ENCODE results near the gene C6orf15. TPM values are rescaled to one million over a fixed set of nuclear protein-coding genes. Genes with fewer than 3 reads are reported as not detected.

C6orf15 gene
- total RNA-seq, 1 experiment from 2014 or later, result not detected

- H3K9me3 ChIP-seq (ENCODE audit: low read length), result no peaks in the 10 kb centered on the region
- H2AFZ ChIP-seq (ENCODE audit: low read length), result no peak overlapping the region
- H3K27me3 ChIP-seq (ENCODE audit: low read length), result no peaks in the 10 kb centered on the region
- H3K27ac ChIP-seq (ENCODE audit: low read length), result no peak overlapping the region
- H3K4me3 ChIP-seq (ENCODE audit: low read length), result no peak overlapping the region
- no peak overlapping the region for H3K4me2 ChIP-seq (ENCODE audit: low read depth, low read length, poor library complexity, severe bottlenecking)
- H4K20me1 ChIP-seq (ENCODE audit: insufficient read depth, low read depth, low read length), result no peaks in the 10 kb centered on the region
- H3K36me3 ChIP-seq (ENCODE audit: insufficient read depth, low read length), result no peaks in the 10 kb centered on the region
- no peak for DNase-seq
- H3K9ac ChIP-seq (ENCODE audit: low read length), result no peak overlapping the region
- no peaks in the 10 kb centered on the region for H3K9me2 ChIP-seq (replicated peaks; ENCODE audit: insufficient read depth, low read length)
- H3K4me1 ChIP-seq (ENCODE audit: low read length), result no peaks in the 10 kb centered on the region
- no peaks in the 10 kb centered on the region for H3K79me2 ChIP-seq (ENCODE audit: low read length)
These were observed 4.4 kb upstream of the C6orf15 start for GRCh38 chr6:31116661-31117385.

- no peaks in the 10 kb centered on the region for H3K4me1 ChIP-seq (ENCODE audit: low read length)
- H3K4me3 ChIP-seq (ENCODE audit: low read length), result no peak overlapping the region
- no peak overlapping the region for H3K27ac ChIP-seq (ENCODE audit: low read length)
- DNase-seq, result no peak
- no peaks in the 10 kb centered on the region for H3K9me3 ChIP-seq (ENCODE audit: low read length)
- H4K20me1 ChIP-seq (ENCODE audit: insufficient read depth, low read depth, low read length), result no peaks in the 10 kb centered on the region
- H3K36me3 ChIP-seq (ENCODE audit: insufficient read depth, low read length), result no peaks in the 10 kb centered on the region
- no peaks in the 10 kb centered on the region for H3K9me2 ChIP-seq (replicated peaks; ENCODE audit: insufficient read depth, low read length)
- no peaks in the 10 kb centered on the region for H3K27me3 ChIP-seq (ENCODE audit: low read length)
- H3K4me2 ChIP-seq (ENCODE audit: low read depth, low read length, poor library complexity, severe bottlenecking), result no peak overlapping the region
- no peaks in the 10 kb centered on the region for H3K79me2 ChIP-seq (ENCODE audit: low read length)
- no peak overlapping the region for H3K9ac ChIP-seq (ENCODE audit: low read length)
- H2AFZ ChIP-seq (ENCODE audit: low read length), result no peak overlapping the region
These were observed 3.7 kb upstream of the C6orf15 start for GRCh38 chr6:31115941-31116560.

- Histone ChIP-seq H2AFZ (ENCODE audit: low read length) (no peak overlapping the region), H3K9me3 (ENCODE audit: low read length) (no peaks in the 10 kb centered on the region), H3K4me1 (ENCODE audit: low read length) (no peaks in the 10 kb centered on the region), H3K27me3 (ENCODE audit: low read length) (no peaks in the 10 kb centered on the region), H3K4me3 (ENCODE audit: low read length) (no peak overlapping the region), H4K20me1 (ENCODE audit: insufficient read depth, low read depth, low read length) (no peaks in the 10 kb centered on the region), H3K79me2 (ENCODE audit: low read length) (no peaks in the 10 kb centered on the region), H3K4me2 (ENCODE audit: low read depth, low read length, poor library complexity, severe bottlenecking) (no peak overlapping the region), H3K9ac (ENCODE audit: low read length) (no peak overlapping the region), H3K9me2 (replicated peaks; ENCODE audit: insufficient read depth, low read length) (no peaks in the 10 kb centered on the region), H3K36me3 (ENCODE audit: insufficient read depth, low read length) (no peaks in the 10 kb centered on the region), H3K27ac (ENCODE audit: low read length) (no peak overlapping the region)
- no peak for DNase-seq
These were observed 2.8 kb upstream of the C6orf15 start for GRCh38 chr6:31114970-31115849.

GRCh38 chr6:31114541-31114878 is 2.1 kb upstream of the C6orf15 start, which contains the start of gene PSORS1C1:
Gene PSORS1C1 (plus strand): TSS chr6:31114800. CDS start chr6:31129633, 14,833 bp downstream.
- Histone ChIP-seq H3K9ac (ENCODE audit: low read length) (no peak within 1 kb of the TSS), H3K4me2 (ENCODE audit: low read depth, low read length, poor library complexity, severe bottlenecking) (no peak within 1 kb of the TSS)

GRCh38 chr6:31113861-31114540 is 1.6 kb upstream of the C6orf15 start:
- H3K27ac ChIP-seq (ENCODE audit: low read length), result no peak overlapping the region
- no peaks in the 10 kb centered on the region for H3K79me2 ChIP-seq (ENCODE audit: low read length)
- H3K9me2 ChIP-seq (replicated peaks; ENCODE audit: insufficient read depth, low read length), result no peaks in the 10 kb centered on the region
- no peak for DNase-seq
- no peak overlapping the region for H3K4me3 ChIP-seq (ENCODE audit: low read length)
- no peak overlapping the region for H3K4me2 ChIP-seq (ENCODE audit: low read depth, low read length, poor library complexity, severe bottlenecking)
- H3K9ac ChIP-seq (ENCODE audit: low read length), result no peak overlapping the region
- no peaks in the 10 kb centered on the region for H3K9me3 ChIP-seq (ENCODE audit: low read length)
- no peak overlapping the region for H2AFZ ChIP-seq (ENCODE audit: low read length)
- H4K20me1 ChIP-seq (ENCODE audit: insufficient read depth, low read depth, low read length), result no peaks in the 10 kb centered on the region
- no peaks in the 10 kb centered on the region for H3K4me1 ChIP-seq (ENCODE audit: low read length)
- H3K36me3 ChIP-seq (ENCODE audit: insufficient read depth, low read length), result no peaks in the 10 kb centered on the region
- no peaks in the 10 kb centered on the region for H3K27me3 ChIP-seq (ENCODE audit: low read length)

More at GRCh38 chr6:31114541-31114878, 2.1 kb upstream of the C6orf15 start, which contains the start of gene PSORS1C1:
- Histone ChIP-seq H3K9me2 (replicated peaks; ENCODE audit: insufficient read depth, low read length) (no peaks in the 10 kb centered on the region), H3K36me3 (ENCODE audit: insufficient read depth, low read length) (no peaks in the 10 kb centered on the region), H3K4me3 (ENCODE audit: low read length) (no peak within 1 kb of the TSS), H3K27ac (ENCODE audit: low read length) (no peak within 1 kb of the TSS), H4K20me1 (ENCODE audit: insufficient read depth, low read depth, low read length) (no peaks in the 10 kb centered on the region), H2AFZ (ENCODE audit: low read length) (no peak within 1 kb of the TSS), H3K4me1 (ENCODE audit: low read length) (no peaks in the 10 kb centered on the region), H3K79me2 (ENCODE audit: low read length) (no peaks in the 10 kb centered on the region), H3K9me3 (ENCODE audit: low read length) (no peaks in the 10 kb centered on the region), H3K27me3 (ENCODE audit: low read length) (no peaks in the 10 kb centered on the region)
- DNase-seq, result no peak

GRCh38 chr6:31111712-31112111 is 663 bp downstream of the C6orf15 start:
- no peak overlapping the region for H3K27ac ChIP-seq (ENCODE audit: low read length)
- H3K9me2 ChIP-seq (replicated peaks; ENCODE audit: insufficient read depth, low read length), result no peaks in the 10 kb centered on the region
- H3K4me3 ChIP-seq (ENCODE audit: low read length), result no peak overlapping the region
- no peaks in the 10 kb centered on the region for H3K4me1 ChIP-seq (ENCODE audit: low read length)
- DNase-seq, result no peak
- H3K9ac ChIP-seq (ENCODE audit: low read length), result no peak overlapping the region
- no peaks in the 10 kb centered on the region for H3K79me2 ChIP-seq (ENCODE audit: low read length)
- H2AFZ ChIP-seq (ENCODE audit: low read length), result no peak overlapping the region
- H3K9me3 ChIP-seq (ENCODE audit: low read length), result no peaks in the 10 kb centered on the region
- no peaks in the 10 kb centered on the region for H3K27me3 ChIP-seq (ENCODE audit: low read length)
- H3K4me2 ChIP-seq (ENCODE audit: low read depth, low read length, poor library complexity, severe bottlenecking), result no peak overlapping the region
- H4K20me1 ChIP-seq (ENCODE audit: insufficient read depth, low read depth, low read length), result no peaks in the 10 kb centered on the region
- H3K36me3 ChIP-seq (ENCODE audit: insufficient read depth, low read length), result no peaks in the 10 kb centered on the region

GRCh38 chr6:31110825-31111582 is 1.4 kb downstream of the C6orf15 start:
- Histone ChIP-seq H3K9me3 (ENCODE audit: low read length) (no peaks in the 10 kb centered on the region), H3K4me3 (ENCODE audit: low read length) (no peak overlapping the region), H3K9me2 (replicated peaks; ENCODE audit: insufficient read depth, low read length) (no peaks in the 10 kb centered on the region), H3K4me1 (ENCODE audit: low read length) (no peaks in the 10 kb centered on the region), H3K27ac (ENCODE audit: low read length) (no peak overlapping the region), H3K9ac (ENCODE audit: low read length) (no peak overlapping the region), H4K20me1 (ENCODE audit: insufficient read depth, low read depth, low read length) (no peaks in the 10 kb centered on the region), H3K4me2 (ENCODE audit: low read depth, low read length, poor library complexity, severe bottlenecking) (no peak overlapping the region), H3K27me3 (ENCODE audit: low read length) (no peaks in the 10 kb centered on the region), H3K79me2 (ENCODE audit: low read length) (no peaks in the 10 kb centered on the region), H2AFZ (ENCODE audit: low read length) (no peak overlapping the region), H3K36me3 (ENCODE audit: insufficient read depth, low read length) (no peaks in the 10 kb centered on the region)
- DNase-seq, result no peak
